A549 treated with CpdA at 1 μM for 4 hours (cell line): ENCODE results near the gene ATAD3C. TPM values are rescaled to one million over a fixed set of nuclear protein-coding genes. Genes with fewer than 3 reads are reported as not detected.

Experiments used
- total RNA-seq: library from RNA; stranded (reverse); fragments of 200-300 nt; extraction: Qiagen RNA extraction; gene quantifications from 5 replicates; pipeline ENCODE4 v1.2.3, GENCODE V29; 2022; ENCODE audit warnings: low read depth

Gene ATAD3C
- total RNA-seq, result not detected in 5 replicates

GRCh38 chr1:1449099-1449739 lies at the start of gene ATAD3C:
Gene ATAD3C, plus strand, starts transcription at chr1:1449689. Its CDS starts 995 bp downstream, at chr1:1450684.

GRCh38 chr1:1406821-1407635 lies 42.5 kb upstream of the ATAD3C start, which contains the start of gene MRPL20:
Gene MRPL20, minus strand, starts transcription at chr1:1407293. Its CDS starts 76 bp downstream, at chr1:1407217.

GRCh38 chr1:1421147-1421906 lies 28.2 kb upstream of the ATAD3C start, which contains the start of gene ANKRD65:
Gene ANKRD65, minus strand, starts transcription at chr1:1421276. Its CDS starts 271 bp downstream, at chr1:1421005.

GRCh38 chr1:1435106-1435903 lies 14.2 kb upstream of the ATAD3C start, which contains the start of gene VWA1:
Gene VWA1, plus strand, starts transcription at chr1:1435690. Its CDS starts 59 bp downstream, at chr1:1435749.

GRCh38 chr1:1471389-1472052 lies 22.0 kb downstream of the ATAD3C start, which contains the start of gene ATAD3B:
Gene ATAD3B, plus strand, starts transcription at chr1:1471765. Its CDS starts 120 bp downstream, at chr1:1471885.

GRCh38 chr1:1511533-1512285 lies 62.2 kb downstream of the ATAD3C start, which contains the start of gene ATAD3A:
Gene ATAD3A, plus strand, starts transcription at chr1:1512162. Its CDS starts 107 bp downstream, at chr1:1512269.

Other genes with a start within 250 kb of the ATAD3C start
- 0.08 TPM in 1 of 5 replicates, not detected in the others for gene TNFRSF18, start 243.1 kb upstream of the ATAD3C start, total RNA-seq
- 0.07 to 0.23 TPM (median 0.13 TPM) in 4 of 5 replicates, not detected in the other for gene TNFRSF4, start 235.5 kb upstream of the ATAD3C start, total RNA-seq
- gene SDF4, start 217.7 kb upstream of the ATAD3C start, total RNA-seq, result 104 to 136 TPM (median 131 TPM) in 5 replicates
- 11.3 to 21.5 TPM (median 20.4 TPM) in 5 replicates for gene B3GALT6, start 217.5 kb upstream of the ATAD3C start, total RNA-seq
- gene C1QTNF12, start 203.0 kb upstream of the ATAD3C start, total RNA-seq, result 0.69 to 1.9 TPM (median 1.4 TPM) in 5 replicates
- gene UBE2J2, start 175.8 kb upstream of the ATAD3C start, total RNA-seq, result 30.6 to 52.7 TPM (median 46.6 TPM) in 5 replicates
- 0.58 to 1.3 TPM (median 1.2 TPM) in 5 replicates for gene SCNN1D, start 169.3 kb upstream of the ATAD3C start, total RNA-seq
- gene ACAP3, start 141.8 kb upstream of the ATAD3C start, total RNA-seq, result 11.4 to 20.0 TPM (median 18.2 TPM) in 5 replicates
- gene PUSL1, start 141.1 kb upstream of the ATAD3C start, total RNA-seq, result 16.2 to 28.0 TPM (median 24.4 TPM) in 5 replicates
- 46.9 to 61.0 TPM (median 57.9 TPM) in 5 replicates for gene INTS11, start 125.0 kb upstream of the ATAD3C start, total RNA-seq
- gene CPTP, start 124.9 kb upstream of the ATAD3C start, total RNA-seq, result 14.1 to 21.7 TPM (median 20.3 TPM) in 5 replicates
- 0.04 to 0.28 TPM (median 0.10 TPM) in 5 replicates for gene TAS1R3, start 118.4 kb upstream of the ATAD3C start, total RNA-seq
- 51.2 to 89.9 TPM (median 81.5 TPM) in 5 replicates for gene DVL1, start 100.3 kb upstream of the ATAD3C start, total RNA-seq
- gene MXRA8, start 91.1 kb upstream of the ATAD3C start, total RNA-seq, result 0.09 to 0.65 TPM (median 0.29 TPM) in 5 replicates
- gene AURKAIP1, start 74.5 kb upstream of the ATAD3C start, total RNA-seq, result 107 to 183 TPM (median 168 TPM) in 5 replicates
- gene CCNL2, start 50.4 kb upstream of the ATAD3C start, total RNA-seq, result 47.3 to 61.0 TPM (median 48.3 TPM) in 5 replicates
- gene MRPL20, start 42.4 kb upstream of the ATAD3C start, total RNA-seq, result 128 to 152 TPM (median 135 TPM) in 5 replicates
- 0.08 to 0.10 TPM (median 0.09 TPM) in 3 of 5 replicates, not detected in the others for gene ANKRD65, start 28.4 kb upstream of the ATAD3C start, total RNA-seq
- gene VWA1, start 14.0 kb upstream of the ATAD3C start, total RNA-seq, result 4.8 to 15.8 TPM (median 14.9 TPM) in 5 replicates
- gene ATAD3B, start 22.1 kb downstream of the ATAD3C start, total RNA-seq, result 1.5 to 3.4 TPM (median 3.0 TPM) in 5 replicates
- 32.6 to 40.2 TPM (median 37.8 TPM) in 5 replicates for gene ATAD3A, start 62.5 kb downstream of the ATAD3C start, total RNA-seq
- 0.18 to 0.92 TPM (median 0.66 TPM) in 5 replicates for gene TMEM240, start 90.9 kb downstream of the ATAD3C start, total RNA-seq
- gene SSU72, start 125.2 kb downstream of the ATAD3C start, total RNA-seq, result 88.5 to 113 TPM (median 109 TPM) in 5 replicates
- 4.7 to 8.5 TPM (median 8.1 TPM) in 5 replicates for gene FNDC10, start 150.4 kb downstream of the ATAD3C start, total RNA-seq
- gene MIB2, start 165.8 kb downstream of the ATAD3C start, total RNA-seq, result 10.8 to 20.0 TPM (median 18.9 TPM) in 5 replicates
- 0.62 to 1.1 TPM (median 1.0 TPM) in 4 of 5 replicates, not detected in the other for gene MMP23B, start 182.5 kb downstream of the ATAD3C start, total RNA-seq
- gene CDK11B, start 209.3 kb downstream of the ATAD3C start, total RNA-seq, result 25.2 to 27.7 TPM (median 26.6 TPM) in 5 replicates
- 10.6 to 14.2 TPM (median 12.7 TPM) in 5 replicates for gene SLC35E2B, start 243.1 kb downstream of the ATAD3C start, total RNA-seq